HG02798 (cell line): ENCODE measurements around the gene PSMA3.
A peak's percentile ranks its signal among the peaks of the same experiment; 100 is the strongest.

ENCODE experiments used
- ATAC-seq: cut with Tn5 transposase; IDR thresholded peaks from one replicate; pipeline ENCODE4 v1.9.1; 2021; ENCODE audit warnings: mild to moderate bottlenecking; ENCODE audit not compliant: unreplicated experiment, poor library complexity

Gene PSMA3

DNA sequence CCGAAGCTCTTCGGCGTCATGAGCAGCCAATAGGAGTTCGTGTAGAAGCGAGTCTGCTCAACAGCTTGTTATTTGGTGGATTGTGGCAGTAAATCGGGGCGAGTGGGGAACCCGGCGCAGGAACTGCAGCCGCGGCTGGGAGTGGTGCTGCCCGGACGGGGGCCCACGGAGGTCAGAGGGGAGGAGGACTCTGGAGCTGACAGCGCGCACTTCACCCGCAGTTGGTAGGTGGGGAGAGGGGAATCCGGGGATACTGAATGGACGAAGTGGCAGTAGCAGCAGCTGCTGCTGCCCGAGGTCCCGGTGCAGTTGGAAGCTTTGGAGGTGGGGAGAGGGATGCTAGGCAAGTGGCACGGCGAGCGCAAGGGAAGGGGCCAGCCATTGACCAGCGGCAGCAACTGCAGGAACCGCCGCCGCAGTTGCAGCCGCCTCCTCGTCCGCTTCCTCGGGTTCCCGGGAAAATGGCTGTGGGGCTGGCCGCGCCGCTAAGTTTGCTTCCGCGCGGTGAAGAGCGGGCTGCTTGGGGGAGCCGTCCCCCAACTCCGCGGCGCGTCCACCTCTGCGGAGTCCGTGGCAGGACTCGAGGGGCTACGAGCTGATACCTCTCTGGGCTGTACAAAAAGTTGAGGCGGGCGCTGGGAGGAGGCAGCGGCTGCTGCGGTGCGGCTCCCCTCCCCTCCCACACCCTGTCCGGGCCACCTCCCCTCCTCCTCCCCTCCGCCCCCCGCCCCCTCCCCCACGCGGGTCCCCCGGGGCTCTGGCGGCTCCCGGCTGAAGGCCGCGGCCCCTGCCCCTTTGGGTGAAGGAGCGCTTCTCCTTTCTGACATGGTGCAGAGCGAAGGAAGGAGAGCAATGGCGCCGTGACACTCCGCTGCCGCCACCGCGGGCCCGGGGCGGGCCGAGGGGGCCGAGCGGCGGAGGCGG, 54.1 kb downstream of the PSMA3 start, which contains the start of gene ARID4A:
ARID4A (plus strand) TSS at position 79 of the 924 bp plus-strand sequence. CDS start 1,300 bp downstream, outside the sequence.
- ATAC-seq, result peak; percentile 10

DNA sequence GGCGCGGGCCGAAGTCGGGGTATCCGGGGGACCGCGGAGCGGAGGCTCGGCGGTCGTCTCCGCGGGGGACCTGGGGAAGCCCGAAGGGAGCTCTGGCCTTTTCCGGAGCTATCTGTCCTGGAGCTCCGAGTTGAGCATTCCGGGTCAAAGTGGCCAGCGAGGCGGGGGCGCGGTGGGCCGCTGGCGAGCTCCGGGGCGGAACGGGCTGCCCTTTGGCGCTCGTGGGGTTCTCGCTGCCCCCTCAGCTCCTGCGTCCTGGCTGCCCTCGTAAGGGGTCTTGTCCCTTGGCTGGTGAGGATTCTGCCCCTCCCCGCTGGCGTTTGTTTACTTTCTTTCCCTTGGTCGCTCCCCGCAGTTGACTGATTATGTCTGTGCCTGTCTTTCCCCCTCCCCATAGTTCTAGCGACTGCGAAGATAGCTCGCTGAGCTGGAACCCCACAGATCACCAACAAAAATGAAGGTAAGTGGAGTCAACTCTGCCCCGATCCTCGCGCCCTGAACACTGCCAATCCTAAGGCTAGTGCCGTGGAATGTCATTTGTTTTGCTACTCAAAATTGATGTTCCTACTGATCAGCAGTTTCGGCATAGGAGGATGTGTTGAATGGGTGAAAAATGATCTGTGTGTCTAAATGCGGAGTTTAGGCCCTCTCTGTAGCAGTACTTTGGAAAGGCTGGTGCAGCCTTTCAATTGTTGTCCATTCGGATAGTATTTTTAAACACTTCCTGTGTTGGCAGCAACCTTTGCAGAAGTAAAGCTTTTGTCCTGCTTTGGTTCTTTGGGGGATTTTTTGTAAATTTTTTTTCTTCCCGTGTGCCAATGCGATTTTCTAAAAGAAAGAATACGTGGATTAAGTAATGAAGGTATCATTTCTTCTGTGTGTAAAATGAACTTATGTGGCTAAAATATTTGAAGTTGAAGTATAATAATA, 55.0 kb downstream of the PSMA3 start:
- ATAC-seq, result no peak

- ATAC-seq, result no peak
These were observed 56.8 kb downstream of the PSMA3 start for GRCh38 chr14:58301416-58301815.

GRCh38 chr14:58305730-58306129, 61.1 kb downstream of the PSMA3 start:
- ATAC-seq, result no peak

DNA sequence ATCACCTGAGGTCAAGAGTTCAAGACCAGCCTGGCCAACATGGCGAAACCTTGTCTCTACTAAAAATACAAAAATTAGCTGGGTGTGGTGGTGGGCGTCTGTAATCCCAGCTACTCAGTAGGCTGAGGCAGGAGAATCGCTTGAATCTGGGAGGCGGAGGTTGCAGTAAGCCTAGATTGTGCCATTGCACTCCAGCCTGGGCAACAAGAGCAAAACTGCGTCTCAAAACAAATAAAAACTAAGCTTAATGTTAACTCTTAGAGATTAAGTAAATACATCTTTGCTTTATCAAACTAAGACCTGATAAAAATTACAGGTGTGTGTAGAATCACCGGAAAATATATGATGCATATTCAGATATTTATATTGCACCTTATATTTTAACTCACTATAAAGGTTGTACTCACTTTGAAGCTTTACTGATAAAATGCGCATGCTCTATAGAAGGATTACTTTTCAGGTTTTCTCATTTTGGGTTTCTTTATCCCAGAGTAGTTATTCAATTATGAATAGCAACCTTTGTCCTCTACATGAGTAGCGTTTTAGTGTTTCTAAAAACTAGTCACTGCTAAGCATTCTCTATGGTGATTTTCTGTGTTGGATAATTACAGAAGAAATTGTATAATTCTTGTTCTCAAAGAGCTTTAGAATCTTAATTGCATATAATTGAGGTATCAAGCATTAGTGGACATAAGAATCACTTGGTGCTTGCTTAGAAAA, 63.1 kb downstream of the PSMA3 start:
- no peak for ATAC-seq

GRCh38 chr14:58309086-58309485, 64.4 kb downstream of the PSMA3 start:
- ATAC-seq, result no peak

GRCh38 chr14:58313699-58314098, 69.1 kb downstream of the PSMA3 start:
- no peak for ATAC-seq

DNA sequence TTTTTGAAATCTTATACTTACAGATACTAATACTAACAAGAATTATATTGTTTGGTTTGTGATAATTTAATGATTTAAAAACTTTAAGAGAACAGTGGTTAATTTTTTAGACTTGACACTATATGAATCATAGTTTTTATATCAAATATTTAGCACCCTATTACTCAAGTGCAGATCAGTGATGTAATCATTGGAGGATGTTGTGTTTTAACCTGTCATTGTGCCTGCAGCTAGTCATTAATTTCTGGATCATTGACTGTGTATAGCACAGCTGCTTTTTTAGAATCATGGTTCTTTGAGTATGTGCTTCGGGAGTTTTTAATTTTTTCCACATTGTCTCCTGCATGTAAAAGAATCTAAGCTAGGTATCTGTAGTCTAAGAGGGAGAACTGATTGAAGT, 71.0 kb downstream of the PSMA3 start:
- ATAC-seq, result no peak
